Vagina (tissue), 2 donors: ENCODE results near the gene CENPW. TPM values are rescaled to one million over a fixed set of nuclear protein-coding genes. Genes with fewer than 3 reads are reported as not detected.

Experiments
- DNase-seq, 2 donors: peaks; one replicate each; pipeline ENCODE4 v3.0.0-alpha.2; 2017; ENCODE audit errors: extremely low spot score in 2 of 2
- H3K27ac ChIP-seq: fragments of 200-600 bp; sonication (generic); one replicate; pipeline ENCODE4 v1.5.1; 2019
- H3K27me3 ChIP-seq: fragments of 200-600 bp; sonication (generic); one replicate; pipeline ENCODE4 v1.5.1; 2019
- H3K36me3 ChIP-seq, 2 donors: fragments of 200-600 bp; sonication (generic); one replicate each; pipeline ENCODE4 v1.5.1; 2017 to 2019
- H3K4me1 ChIP-seq: fragments of 200-600 bp; sonication (generic); one replicate; pipeline ENCODE4 v1.5.1; 2019
- H3K4me3 ChIP-seq, 2 donors: fragments of 200-600 bp; sonication (generic); 1 replicate in 1 of 2; 2 replicates in 1 of 2; pipeline ENCODE4 v1.5.1; 2016 to 2019
- H3K9me3 ChIP-seq: fragments of 200-600 bp; sonication (generic); one replicate; pipeline ENCODE4 v1.5.1; 2019
- POLR2A ChIP-seq, 2 donors: fragments of 450-650 bp; IDR thresholded peaks; one replicate each; pipeline ENCODE4 v1.6.1; 2017; ENCODE audit warnings: antibody characterized with exemption in 2 of 2, mild to moderate bottlenecking in 2 of 2, moderate library complexity in 2 of 2
- POLR2AphosphoS5 ChIP-seq, 2 donors: sonication (generic); formaldehyde crosslinking; IDR thresholded peaks; one replicate each; pipeline ENCODE4 v1.9.0; 2017; ENCODE audit warnings: antibody characterized with exemption in 2 of 2, mild to moderate bottlenecking in 2 of 2, low read depth in 1 of 2; ENCODE audit not compliant: insufficient read depth in 1 of 2
- intact Hi-C: fragments of 100-400 bp; cut with DNase I; formaldehyde crosslinking; loops from one replicate; pipeline ENCODE4 v1.15.1; 2023
- total RNA-seq: library from RNA; depleted of rRNA; stranded (reverse); fragments of >200 nt; gene quantifications from one replicate; pipeline ENCODE4 v1.2.3, GENCODE V29; 2016
- TF ChIP-seq, protein P1 (sequence below), 3 experiments: fragments of 450-650 bp in 2 of 3; fragments of 200-600 bp in 1 of 3; sonication (generic) in 1 of 3; IDR thresholded peaks; one replicate each; pipeline ENCODE4 v1.5.1; 2017 to 2019; ENCODE audit warnings: antibody characterized with exemption in 3 of 3, mild to moderate bottlenecking in 2 of 3, moderate library complexity in 2 of 3

CENPW gene
- total RNA-seq, 1 donor from 2014 or later, result 6.4 TPM

DNA sequence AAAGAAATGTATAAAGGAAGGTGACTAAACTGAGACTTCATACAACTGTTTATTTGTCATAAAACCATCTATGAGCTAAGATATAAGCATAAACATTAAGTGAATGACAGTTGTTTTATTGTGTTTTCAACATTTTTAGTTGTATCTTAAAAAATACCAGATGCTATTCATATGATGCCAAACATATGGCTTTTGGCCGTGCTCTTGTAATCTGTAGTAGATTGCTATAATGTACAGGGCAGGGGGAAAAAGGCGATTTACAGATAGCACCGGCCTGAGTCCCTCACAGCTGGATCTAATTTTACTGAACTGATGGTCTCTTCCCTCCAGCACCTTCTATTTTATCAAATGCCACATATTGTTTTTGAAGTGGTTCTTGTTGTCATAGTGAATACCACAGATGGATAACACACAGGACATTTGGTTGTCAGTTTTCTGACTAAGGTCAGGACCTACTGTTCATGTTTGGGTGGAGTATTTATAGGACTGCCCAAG lies 48.2 kb downstream of the CENPW start:
- intact Hi-C loops, result no loop called here
- H3K27ac ChIP-seq, result no peak overlapping the region
- H3K9me3 ChIP-seq, result peaks cover 3% of the 10 kb centered on the region
- no peaks in the 10 kb centered on the region for H3K27me3 ChIP-seq
- no peaks in the 10 kb centered on the region for H3K36me3 ChIP-seq
- TF ChIP-seq POLR2A (IDR thresholded peaks at IDR 0.05), result no peak
- TF ChIP-seq, protein P1, sequence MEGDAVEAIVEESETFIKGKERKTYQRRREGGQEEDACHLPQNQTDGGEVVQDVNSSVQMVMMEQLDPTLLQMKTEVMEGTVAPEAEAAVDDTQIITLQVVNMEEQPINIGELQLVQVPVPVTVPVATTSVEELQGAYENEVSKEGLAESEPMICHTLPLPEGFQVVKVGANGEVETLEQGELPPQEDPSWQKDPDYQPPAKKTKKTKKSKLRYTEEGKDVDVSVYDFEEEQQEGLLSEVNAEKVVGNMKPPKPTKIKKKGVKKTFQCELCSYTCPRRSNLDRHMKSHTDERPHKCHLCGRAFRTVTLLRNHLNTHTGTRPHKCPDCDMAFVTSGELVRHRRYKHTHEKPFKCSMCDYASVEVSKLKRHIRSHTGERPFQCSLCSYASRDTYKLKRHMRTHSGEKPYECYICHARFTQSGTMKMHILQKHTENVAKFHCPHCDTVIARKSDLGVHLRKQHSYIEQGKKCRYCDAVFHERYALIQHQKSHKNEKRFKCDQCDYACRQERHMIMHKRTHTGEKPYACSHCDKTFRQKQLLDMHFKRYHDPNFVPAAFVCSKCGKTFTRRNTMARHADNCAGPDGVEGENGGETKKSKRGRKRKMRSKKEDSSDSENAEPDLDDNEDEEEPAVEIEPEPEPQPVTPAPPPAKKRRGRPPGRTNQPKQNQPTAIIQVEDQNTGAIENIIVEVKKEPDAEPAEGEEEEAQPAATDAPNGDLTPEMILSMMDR (IDR thresholded peaks at IDR 0.05), result no peak
- no peak for TF ChIP-seq POLR2AphosphoS5 (IDR thresholded peaks at IDR 0.05; ENCODE audit: insufficient read depth in 1 of 2, low read depth in 1 of 2)
- no peaks in the 10 kb centered on the region for H3K4me1 ChIP-seq
- H3K4me3 ChIP-seq, result no peak overlapping the region
- no peak for DNase-seq

DNA sequence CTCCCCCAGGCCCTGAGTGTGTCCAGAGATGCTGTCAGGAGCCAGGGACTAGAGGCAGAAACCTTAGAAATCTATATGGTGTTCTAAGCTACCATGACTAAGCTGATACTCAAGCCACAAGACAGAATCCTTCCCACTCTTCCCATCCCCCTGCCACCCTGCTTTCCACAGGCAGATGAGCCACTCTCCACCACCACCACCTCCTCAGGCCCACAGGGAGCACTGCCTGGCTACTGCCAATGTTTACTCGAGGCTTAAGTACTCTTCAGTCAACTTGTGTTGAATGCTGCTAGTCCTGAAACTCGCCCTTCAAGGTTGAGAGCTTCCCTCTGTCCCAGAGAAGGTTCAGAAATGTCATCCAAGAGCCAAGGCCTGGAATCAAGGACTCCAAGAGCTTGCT lies 56.2 kb downstream of the CENPW start:
- Histone ChIP-seq H3K36me3 (no peaks in the 10 kb centered on the region), H3K27me3 (no peaks in the 10 kb centered on the region), H3K9me3 (peaks cover 3% of the 10 kb centered on the region), H3K4me3 (no peak overlapping the region), H3K27ac (no peak overlapping the region), H3K4me1 (no peaks in the 10 kb centered on the region)
- DNase-seq, result no peak
- TF ChIP-seq, protein P1 (IDR thresholded peaks at IDR 0.05), result no peak
- TF ChIP-seq POLR2A (IDR thresholded peaks at IDR 0.05) (no peak), POLR2AphosphoS5 (IDR thresholded peaks at IDR 0.05; ENCODE audit: insufficient read depth in 1 of 2, low read depth in 1 of 2) (no peak)
- intact Hi-C loops, result no loop called here
